Testis (tissue), 3 donors: Measurements from ENCODE around the gene MAP3K3. TPM values are rescaled to one million over a fixed set of nuclear protein-coding genes. Genes with fewer than 3 reads are reported as not detected.

Source experiments
- DNase-seq: peaks from one replicate; pipeline ENCODE4 v3.0.0-alpha.2; 2019
- H3K27ac ChIP-seq, 2 donors: fragments of 200-600 bp; sonication (generic); one replicate each; pipeline ENCODE4 v1.5.1; 2019
- H3K27me3 ChIP-seq: fragments of 200-600 bp; sonication (generic); one replicate; pipeline ENCODE4 v1.5.1; 2019
- H3K36me3 ChIP-seq: fragments of 200-600 bp; sonication (generic); one replicate; pipeline ENCODE4 v1.5.1; 2017; ENCODE audit warnings: low read depth; ENCODE audit errors: missing control alignments
- H3K4me1 ChIP-seq: fragments of 200-600 bp; sonication (generic); one replicate; pipeline ENCODE4 v1.5.1; 2019
- H3K4me3 ChIP-seq, 2 donors: fragments of 200-600 bp; sonication (generic); one replicate each; pipeline ENCODE4 v1.5.1; 2017 to 2019
- H3K9me3 ChIP-seq: fragments of 200-600 bp; sonication (generic); one replicate; pipeline ENCODE4 v1.5.1; 2017
- POLR2A ChIP-seq: fragments of 450-650 bp; IDR thresholded peaks from one replicate; pipeline ENCODE4 v1.6.1; 2017; ENCODE audit warnings: antibody characterized with exemption, mild to moderate bottlenecking, moderate library complexity
- WGBS, 2 donors: methylation state at CpG; one replicate each; pipeline ENCODE4 v1.1.5; 2018; 5-methylcytosine and 5-hydroxymethylcytosine counted together
- intact Hi-C: fragments of 100-400 bp; cut with DNase I; formaldehyde crosslinking; loops from one replicate; pipeline ENCODE4 v1.15.1; 2023; ENCODE audit warnings: low total_unique reads
- polyA plus RNA-seq: library from polyadenylated mRNA; stranded (reverse); fragments of 350-450 nt; fragmentation: Illumina TruSeq; extraction: RNeasy Lipid Tissue Mini Kit (QIAGEN cat#74804); gene quantifications from one replicate; pipeline ENCODE4 v1.2.3, GENCODE V29; 2014; ENCODE audit warnings: low read depth, low replicate concordance; ENCODE audit not compliant: insufficient read depth
- total RNA-seq, 2 donors: library from RNA; depleted of rRNA; stranded (reverse); fragments of >200 nt; gene quantifications; one replicate each; pipeline ENCODE4 v1.2.3, GENCODE V29; 2016
- TF ChIP-seq, protein P1 (sequence below), 3 experiments: fragments of 450-650 bp in 2 of 3; fragments of 200-600 bp in 1 of 3; sonication (generic) in 1 of 3; IDR thresholded peaks; one replicate each; pipeline ENCODE4 v1.5.1; 2016 to 2019; ENCODE audit warnings: antibody characterized with exemption in 3 of 3, mild to moderate bottlenecking in 2 of 3, moderate library complexity in 1 of 3

MAP3K3 gene
- total and polyA plus RNA-seq, 3 donors from 2014 or later = 46.0 to 57.7 (median 57.5) TPM

DNA sequence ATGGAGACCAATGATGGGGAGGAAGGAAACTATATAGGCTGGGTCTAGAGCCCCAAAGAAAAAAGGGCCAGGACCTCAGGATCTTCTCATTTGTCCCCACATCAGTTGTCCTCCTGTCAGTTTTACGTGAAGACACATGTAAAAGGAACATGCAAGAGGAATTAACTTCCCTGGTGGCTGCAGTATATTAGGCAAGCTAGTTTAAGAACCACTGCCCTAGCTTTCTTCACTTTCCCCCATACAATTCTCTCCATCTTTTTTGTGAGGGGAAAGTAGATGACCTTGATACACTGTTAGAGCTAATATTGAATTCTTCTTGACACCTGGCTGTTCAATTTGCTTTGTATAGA is 2.3 kb downstream of the MAP3K3 start:
- H3K4me1 ChIP-seq = peaks cover 5% of the 10 kb centered on the region
- DNase-seq = no peak
- H3K27me3 ChIP-seq = no peaks in the 10 kb centered on the region
- no peak overlapping the region for H3K27ac ChIP-seq
- WGBS, 2 donors = 62 to 79% methylated on average over 1 of the region's 1 CpG
- H3K9me3 ChIP-seq = no peaks in the 10 kb centered on the region
- intact Hi-C loops = loop anchor here (10.0 kb wide), 1 partner anchor 190 kb away; no protein-coding TSS in a partner anchor
- TF ChIP-seq POLR2A = no peak
- TF ChIP-seq, protein P1, sequence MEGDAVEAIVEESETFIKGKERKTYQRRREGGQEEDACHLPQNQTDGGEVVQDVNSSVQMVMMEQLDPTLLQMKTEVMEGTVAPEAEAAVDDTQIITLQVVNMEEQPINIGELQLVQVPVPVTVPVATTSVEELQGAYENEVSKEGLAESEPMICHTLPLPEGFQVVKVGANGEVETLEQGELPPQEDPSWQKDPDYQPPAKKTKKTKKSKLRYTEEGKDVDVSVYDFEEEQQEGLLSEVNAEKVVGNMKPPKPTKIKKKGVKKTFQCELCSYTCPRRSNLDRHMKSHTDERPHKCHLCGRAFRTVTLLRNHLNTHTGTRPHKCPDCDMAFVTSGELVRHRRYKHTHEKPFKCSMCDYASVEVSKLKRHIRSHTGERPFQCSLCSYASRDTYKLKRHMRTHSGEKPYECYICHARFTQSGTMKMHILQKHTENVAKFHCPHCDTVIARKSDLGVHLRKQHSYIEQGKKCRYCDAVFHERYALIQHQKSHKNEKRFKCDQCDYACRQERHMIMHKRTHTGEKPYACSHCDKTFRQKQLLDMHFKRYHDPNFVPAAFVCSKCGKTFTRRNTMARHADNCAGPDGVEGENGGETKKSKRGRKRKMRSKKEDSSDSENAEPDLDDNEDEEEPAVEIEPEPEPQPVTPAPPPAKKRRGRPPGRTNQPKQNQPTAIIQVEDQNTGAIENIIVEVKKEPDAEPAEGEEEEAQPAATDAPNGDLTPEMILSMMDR (IDR thresholded peaks at IDR 0.05) = no peak
- H3K36me3 ChIP-seq = no peaks in the 10 kb centered on the region
- no peak overlapping the region for H3K4me3 ChIP-seq

DNA sequence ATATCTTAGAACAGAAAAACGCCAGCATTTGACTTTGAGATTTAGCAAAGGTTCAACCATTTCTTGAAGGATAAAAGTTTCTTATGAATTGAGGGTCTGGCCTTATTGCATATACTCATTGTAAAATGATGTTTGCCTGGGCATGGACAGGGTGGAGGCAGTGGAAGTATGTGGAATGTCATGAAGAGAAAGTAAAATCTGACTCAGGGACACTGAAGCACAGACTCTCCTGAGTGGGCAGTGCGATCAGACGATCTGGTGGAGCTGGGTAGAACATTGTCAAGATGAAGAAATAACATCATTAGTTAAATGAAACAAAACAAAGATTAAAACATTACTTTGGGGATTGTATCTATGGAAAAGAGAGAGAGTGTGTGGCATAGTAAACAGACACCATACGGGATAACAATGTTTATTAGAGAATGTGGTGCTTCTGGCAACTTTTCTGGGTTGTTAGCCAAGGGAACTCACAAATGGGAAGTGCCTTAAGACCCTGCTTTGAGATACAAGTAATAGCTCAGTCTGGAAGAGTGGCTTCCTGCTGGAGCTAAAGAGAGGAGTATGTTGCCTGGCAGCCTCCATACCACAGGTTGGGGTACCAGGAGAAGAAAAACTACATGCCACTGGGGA is 4.4 kb downstream of the MAP3K3 start:
- peaks cover 5% of the 10 kb centered on the region for H3K4me1 ChIP-seq
- no peaks in the 10 kb centered on the region for H3K27me3 ChIP-seq
- H3K36me3 ChIP-seq = no peaks in the 10 kb centered on the region
- H3K4me3 ChIP-seq = no peak overlapping the region
- DNase-seq = no peak
- TF ChIP-seq, protein P1 (IDR thresholded peaks at IDR 0.05) = no peak
- no peak for TF ChIP-seq POLR2A
- no peaks in the 10 kb centered on the region for H3K9me3 ChIP-seq
- H3K27ac ChIP-seq = no peak overlapping the region
- intact Hi-C loops = loop anchor here (10.0 kb wide), 1 partner anchor 188 kb away; no protein-coding TSS in a partner anchor
- WGBS, 2 donors = 53 to 58% methylated on average over 4 of the region's 4 CpGs

DNA sequence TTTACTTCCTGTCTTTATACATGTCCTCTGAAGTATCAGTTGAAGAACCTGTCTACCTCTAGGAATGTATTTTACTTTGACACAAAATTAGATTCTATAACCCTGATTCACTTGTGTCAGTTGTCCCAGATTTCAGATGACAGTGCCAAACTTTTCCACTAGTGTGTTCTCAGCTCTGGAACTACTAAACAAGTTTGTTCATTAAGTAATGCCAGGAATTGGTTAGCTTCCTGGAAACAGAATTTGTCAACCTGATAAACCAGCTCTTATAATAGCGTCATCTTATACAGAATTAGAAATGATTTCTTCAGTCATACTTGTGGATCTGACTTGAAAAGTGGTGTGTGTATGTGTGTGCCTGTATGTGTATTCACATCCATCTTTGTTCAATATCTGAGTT is 7.4 kb downstream of the MAP3K3 start:
- WGBS, 2 donors = 65 to 68% methylated on average over 1 of the region's 1 CpG
- no peaks in the 10 kb centered on the region for H3K36me3 ChIP-seq
- intact Hi-C loops = loop anchor here (10.0 kb wide), 1 partner anchor 185 kb away; no protein-coding TSS in a partner anchor
- H3K4me1 ChIP-seq = peaks cover 9% of the 10 kb centered on the region
- no peak overlapping the region for H3K4me3 ChIP-seq
- DNase-seq = no peak
- TF ChIP-seq POLR2A = no peak
- TF ChIP-seq, protein P1 (IDR thresholded peaks at IDR 0.05) = no peak
- no peaks in the 10 kb centered on the region for H3K27me3 ChIP-seq
- H3K27ac ChIP-seq = no peak overlapping the region
- no peaks in the 10 kb centered on the region for H3K9me3 ChIP-seq

DNA sequence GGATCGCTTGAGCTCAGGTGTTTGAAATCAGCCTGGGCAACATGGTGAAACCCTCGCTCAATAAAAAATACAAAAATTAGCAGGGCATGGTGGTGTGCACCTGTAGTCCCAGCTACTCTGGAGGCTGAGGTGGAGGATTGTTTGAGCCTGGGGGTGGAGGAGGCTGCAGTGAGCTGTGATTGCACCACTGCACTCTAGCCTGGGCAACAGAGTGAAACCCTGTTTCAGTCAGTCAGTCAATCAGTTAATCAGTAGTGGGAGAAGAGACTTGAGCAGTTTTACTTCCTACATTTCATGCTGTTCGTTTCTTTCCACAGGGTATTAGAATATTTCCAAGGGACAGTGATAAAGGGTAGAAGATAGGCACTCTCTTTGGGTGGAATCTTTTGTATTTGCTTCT is 8.8 kb downstream of the MAP3K3 start:
- Histone ChIP-seq H3K4me1 (peaks cover 18% of the 10 kb centered on the region), H3K4me3 (no peak overlapping the region), H3K36me3 (no peaks in the 10 kb centered on the region), H3K9me3 (no peaks in the 10 kb centered on the region), H3K27me3 (no peaks in the 10 kb centered on the region), H3K27ac (no peak overlapping the region)
- no peak for DNase-seq
- intact Hi-C loops = no loop called here
- WGBS, 2 donors = 75 to 82% methylated on average over 3 of the region's 3 CpGs
- TF ChIP-seq, protein P1 (IDR thresholded peaks at IDR 0.05) = no peak
- TF ChIP-seq POLR2A = no peak

DNA sequence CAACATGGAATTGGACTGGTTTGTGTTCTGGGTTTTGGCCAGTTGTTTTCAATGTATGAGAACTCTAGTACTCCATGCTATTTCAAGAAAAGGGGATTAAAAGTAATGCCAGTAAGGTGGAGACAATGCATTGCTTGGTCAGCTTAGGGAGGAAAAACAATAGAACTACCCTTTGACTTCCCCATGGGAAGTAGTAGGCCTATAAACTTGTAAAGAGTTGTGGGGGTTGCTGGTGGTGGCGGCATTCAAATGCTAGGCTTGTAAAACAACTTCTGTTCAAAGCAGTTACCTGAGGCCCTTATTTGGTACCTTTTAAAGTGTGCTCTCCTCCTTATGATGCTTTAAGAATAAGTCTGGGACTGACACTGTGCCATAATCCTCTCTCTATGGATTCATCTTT is 9.4 kb downstream of the MAP3K3 start:
- Histone ChIP-seq H3K36me3 (no peaks in the 10 kb centered on the region), H3K4me1 (peaks cover 20% of the 10 kb centered on the region)

More for the DNA sequence above, 9.4 kb downstream of the MAP3K3 start:
- no peak for DNase-seq
- intact Hi-C loops = no loop called here
- Histone ChIP-seq H3K9me3 (no peaks in the 10 kb centered on the region), H3K27me3 (no peaks in the 10 kb centered on the region), H3K27ac (no peak overlapping the region), H3K4me3 (no peak overlapping the region)
- WGBS, 2 donors = 88 to 92% methylated on average over 1 of the region's 1 CpG
- TF ChIP-seq POLR2A = no peak
- TF ChIP-seq, protein P1 (IDR thresholded peaks at IDR 0.05) = no peak
